HCT116 (cell line): Measurements from ENCODE around the gene KCNE1. TPM values are rescaled to one million over a fixed set of nuclear protein-coding genes. Genes with fewer than 3 reads are reported as not detected.
"Not testable (repeated sequence)": the region's sequence is repeated elsewhere in the genome, so short reads cannot be mapped to it uniquely, and the experiment has no call there.

Experiments
- ATAC-seq: fragments of 200-7000 bp; cut with Tn5 transposase; 2 replicates; pipeline ENCODE4 v1.9.1; 2020; ENCODE audit warnings: mild to moderate bottlenecking, moderate library complexity
- BruUV-seq: library from RNA; stranded (reverse); fragments of 400-500 nt; replicated peaks from 2 replicates; lab custom pipeline; 2021; lab: Mats Ljungman, UMichigan
- CTCF ChIA-PET: fragments of 300-600 bp; sonication (Branson Sonifier 250); formaldehyde crosslinking; loops from one replicate; lab custom pipeline; 2021; ENCODE audit warnings: antibody characterized with exemption; lab: Charles Lee
- POLR2A ChIA-PET: fragments of 300-600, 350-600 bp; sonication (Branson Sonifier 250); formaldehyde crosslinking; loops from one replicate; lab custom pipeline; 2021; ENCODE audit warnings: antibody characterized with exemption; lab: Charles Lee
- RAD21 ChIA-PET, 2 experiments: fragments of 300-600 bp; sonication (Branson Sonifier 250); formaldehyde crosslinking; loops; one replicate each; lab custom pipeline; 2023; ENCODE audit warnings: low total read pairs in 2 of 2; ENCODE audit not compliant: uncharacterized antibody in 2 of 2, unreplicated experiment in 2 of 2, low non-redundant PET in 1 of 2; lab: Charles Lee
- DNase-seq: peaks from one replicate; pipeline ENCODE4 v3.0.0-alpha.2; 2010; ENCODE audit warnings: low read depth, low spot score
- H2AFZ ChIP-seq: fragments of 200-600 bp; shearing (Covaris generic), sonication (generic); 2 replicates; pipeline ENCODE4 v1.6.1; 2017; ENCODE audit warnings: low read depth, mixed run types, mixed read lengths, antibody characterized with exemption, low read length; ENCODE audit not compliant: poor library complexity, severe bottlenecking
- H3K27ac ChIP-seq: 2 replicates; pipeline ENCODE4 v1.5.1; 2012; ENCODE audit warnings: low read depth, low read length
- H3K27me3 ChIP-seq: fragments of 200-600 bp; sonication (generic); 2 replicates; pipeline ENCODE4 v1.6.1; 2016; ENCODE audit warnings: mixed run types, low read length, mixed read lengths; ENCODE audit not compliant: insufficient read depth
- H3K36me3 ChIP-seq, 2 experiments: fragments of 200-500 bp in 1 of 2; fragments of 200-600 bp in 1 of 2; sonication (Bioruptor generic) in 1 of 2; sonication (generic) in 1 of 2; 2 replicates each; pipeline versions ENCODE4 v1.5.1 to v1.6.1; 2014 to 2016; ENCODE audit warnings: low read length in 2 of 2, inconsistent platforms in 1 of 2, mixed read lengths in 1 of 2, mixed run types in 1 of 2; ENCODE audit not compliant: insufficient read depth in 2 of 2, control insufficient read depth in 1 of 2
- H3K4me1 ChIP-seq, 2 experiments: fragments of 200-600 bp in 1 of 2; sonication (generic) in 1 of 2; 2 replicates each; pipeline versions ENCODE4 v1.5.1 to v1.6.1; 2012 to 2017; ENCODE audit warnings: low read length in 2 of 2, inconsistent platforms in 1 of 2, mild to moderate bottlenecking in 1 of 2, mixed read lengths in 1 of 2, mixed run types in 1 of 2, moderate library complexity in 1 of 2; ENCODE audit not compliant: insufficient read depth in 2 of 2, control insufficient read depth in 1 of 2
- H3K4me2 ChIP-seq: fragments of 200-600 bp; sonication (generic); 2 replicates; pipeline ENCODE4 v1.6.1; 2017; ENCODE audit warnings: mixed run types, low read length, mixed read lengths
- H3K4me3 ChIP-seq, 2 experiments: fragments of 200-600 bp in 1 of 2; sonication (generic) in 1 of 2; replicated peaks in 1 of 2; 2 replicates each; pipeline ENCODE4 v1.5.1; 2011 to 2016; ENCODE audit warnings: low read length in 2 of 2, control low read depth in 1 of 2, low read depth in 1 of 2, mild to moderate bottlenecking in 1 of 2, mixed read lengths in 1 of 2, mixed run types in 1 of 2
- H3K79me2 ChIP-seq: fragments of 200-600 bp; sonication (generic); 2 replicates; pipeline ENCODE4 v1.6.1; 2017; ENCODE audit warnings: mild to moderate bottlenecking, mixed run types, low read length, moderate library complexity, mixed read lengths; ENCODE audit not compliant: insufficient read depth
- H3K9ac ChIP-seq: fragments of 200-600 bp; sonication (generic); 2 replicates; pipeline ENCODE4 v1.6.1; 2016; ENCODE audit warnings: low read length, mixed read lengths
- H3K9me2 ChIP-seq: fragments of 200-600 bp; sonication (generic), shearing (Covaris generic); 2 replicates; pipeline ENCODE4 v1.6.1; 2017; ENCODE audit warnings: mixed run types, mild to moderate bottlenecking, moderate library complexity; ENCODE audit not compliant: insufficient read depth
- H3K9me3 ChIP-seq, 2 experiments: fragments of 200-500 bp in 1 of 2; fragments of 200-600 bp in 1 of 2; sonication (Bioruptor generic) in 1 of 2; sonication (generic) in 1 of 2; 2 replicates each; pipeline ENCODE4 v1.6.1; 2014 to 2017; ENCODE audit warnings: low read length in 2 of 2, mixed read lengths in 2 of 2, inconsistent platforms in 1 of 2, low read depth in 1 of 2, mild to moderate bottlenecking in 1 of 2, mixed run types in 1 of 2, moderate library complexity in 1 of 2; ENCODE audit not compliant: control insufficient read depth in 1 of 2, insufficient read depth in 1 of 2
- H4K20me1 ChIP-seq: fragments of 200-600 bp; sonication (generic), shearing (Covaris generic); 2 replicates; pipeline ENCODE4 v1.6.1; 2017; ENCODE audit warnings: mixed run types, mild to moderate bottlenecking, moderate library complexity; ENCODE audit not compliant: insufficient read depth
- ZFX ChIP-seq: fragments of 450-650 bp; IDR thresholded peaks from 2 replicates; pipeline ENCODE4 v1.6.1; 2017
- ZNF274 ChIP-seq: fragments of 200-500 bp; sonication (Bioruptor generic); IDR thresholded peaks from 2 replicates; pipeline ENCODE4 v1.6.1; 2014; ENCODE audit warnings: mild to moderate bottlenecking, low read depth, low read length, inconsistent platforms
- intact Hi-C: fragments of 100-400 bp; cut with micrococcal nuclease; formaldehyde crosslinking; loops from 2 replicates; pipeline ENCODE4 v1.10.0; 2022
- total RNA-seq: library from RNA; stranded (reverse); gene quantifications from one replicate; pipeline ENCODE4 v1.2.1, GENCODE V29; 2021; ENCODE audit not compliant: unreplicated experiment
- TF ChIP-seq, protein P1 (sequence below), 3 experiments: fragments of 200-600 bp in 1 of 3; sonication (generic) in 1 of 3; IDR thresholded peaks in 2 of 3; conservative IDR thresholded peaks in 1 of 3; 2 replicates each; pipeline ENCODE4 v1.5.1; 2012 to 2017; ENCODE audit warnings: low read depth in 2 of 3, low read length in 2 of 3, antibody characterized with exemption in 1 of 3, borderline replicate concordance in 1 of 3, control low read depth in 1 of 3, mild to moderate bottlenecking in 1 of 3, mixed read lengths in 1 of 3, mixed run types in 1 of 3, moderate library complexity in 1 of 3; ENCODE audit not compliant: insufficient read depth in 1 of 3

KCNE1 gene
- total RNA-seq, 1 experiment from 2014 or later = not detected

GRCh38 chr21:34498623-34499022 is 13.4 kb downstream of the KCNE1 start:
- DNase-seq (no peak), ATAC-seq (no peak)
- Histone ChIP-seq H4K20me1 (no peaks in the 10 kb centered on the region), H3K27me3 (no peaks in the 10 kb centered on the region), H3K27ac (no peak overlapping the region), H3K9me2 (no peaks in the 10 kb centered on the region), H3K9ac (no peak overlapping the region), H3K4me3 (no peak overlapping the region), H3K9me3 (no peaks in the 10 kb centered on the region), H3K4me1 (no peaks in the 10 kb centered on the region), H2AFZ (no peak overlapping the region), H3K4me2 (no peak overlapping the region), H3K36me3 (no peaks in the 10 kb centered on the region), H3K79me2 (no peaks in the 10 kb centered on the region)
- no peak for TF ChIP-seq ZNF274
- TF ChIP-seq ZFX = no peak
- TF ChIP-seq, protein P1, sequence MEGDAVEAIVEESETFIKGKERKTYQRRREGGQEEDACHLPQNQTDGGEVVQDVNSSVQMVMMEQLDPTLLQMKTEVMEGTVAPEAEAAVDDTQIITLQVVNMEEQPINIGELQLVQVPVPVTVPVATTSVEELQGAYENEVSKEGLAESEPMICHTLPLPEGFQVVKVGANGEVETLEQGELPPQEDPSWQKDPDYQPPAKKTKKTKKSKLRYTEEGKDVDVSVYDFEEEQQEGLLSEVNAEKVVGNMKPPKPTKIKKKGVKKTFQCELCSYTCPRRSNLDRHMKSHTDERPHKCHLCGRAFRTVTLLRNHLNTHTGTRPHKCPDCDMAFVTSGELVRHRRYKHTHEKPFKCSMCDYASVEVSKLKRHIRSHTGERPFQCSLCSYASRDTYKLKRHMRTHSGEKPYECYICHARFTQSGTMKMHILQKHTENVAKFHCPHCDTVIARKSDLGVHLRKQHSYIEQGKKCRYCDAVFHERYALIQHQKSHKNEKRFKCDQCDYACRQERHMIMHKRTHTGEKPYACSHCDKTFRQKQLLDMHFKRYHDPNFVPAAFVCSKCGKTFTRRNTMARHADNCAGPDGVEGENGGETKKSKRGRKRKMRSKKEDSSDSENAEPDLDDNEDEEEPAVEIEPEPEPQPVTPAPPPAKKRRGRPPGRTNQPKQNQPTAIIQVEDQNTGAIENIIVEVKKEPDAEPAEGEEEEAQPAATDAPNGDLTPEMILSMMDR (IDR thresholded peaks at IDR 0.05 in 2 of 3, conservative IDR thresholded peaks at IDR 0.05 in 1 of 3; ENCODE audit: borderline replicate concordance in 1 of 3, insufficient read depth in 1 of 3, low read depth in 2 of 3, low read length in 2 of 3) = no peak
- POLR2A ChIA-PET = no interaction called here
- CTCF ChIA-PET = no interaction called here
- intact Hi-C loops = no loop called here
- BruUV-seq = no TSS peak
- RAD21 ChIA-PET = no interaction called here

DNA sequence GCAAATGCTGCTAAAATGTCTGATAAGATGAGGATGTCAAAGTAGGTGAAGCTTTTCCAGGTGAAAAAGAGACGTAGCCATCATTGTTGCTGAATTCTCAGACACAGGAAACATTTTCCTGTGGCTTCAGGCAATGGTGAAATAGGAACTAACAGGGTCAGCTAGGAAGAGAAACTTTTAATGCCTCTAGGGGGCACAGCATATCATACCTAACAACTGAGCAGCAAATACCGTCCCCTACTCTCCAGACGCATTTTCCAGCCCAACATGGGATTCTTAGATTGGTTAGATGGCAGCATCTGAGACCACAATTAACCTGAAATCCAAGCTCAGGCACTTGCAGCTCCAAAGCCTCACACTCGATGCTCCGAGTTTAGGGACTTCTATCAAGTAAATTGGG is 28.2 kb downstream of the KCNE1 start:
- H3K4me1 ChIP-seq, CTCF ChIA-PET, H3K36me3 ChIP-seq, H3K4me3 ChIP-seq, H3K27ac ChIP-seq, H3K9me3 ChIP-seq, intact Hi-C loops, H3K9ac ChIP-seq, H3K9me2 ChIP-seq, H3K27me3 ChIP-seq, RAD21 ChIA-PET, H3K79me2 ChIP-seq, BruUV-seq, H3K4me2 ChIP-seq, DNase-seq, H4K20me1 ChIP-seq, H2AFZ ChIP-seq, POLR2A ChIA-PET: not testable (repeated sequence)
- ATAC-seq = peak; percentile 78

DNA sequence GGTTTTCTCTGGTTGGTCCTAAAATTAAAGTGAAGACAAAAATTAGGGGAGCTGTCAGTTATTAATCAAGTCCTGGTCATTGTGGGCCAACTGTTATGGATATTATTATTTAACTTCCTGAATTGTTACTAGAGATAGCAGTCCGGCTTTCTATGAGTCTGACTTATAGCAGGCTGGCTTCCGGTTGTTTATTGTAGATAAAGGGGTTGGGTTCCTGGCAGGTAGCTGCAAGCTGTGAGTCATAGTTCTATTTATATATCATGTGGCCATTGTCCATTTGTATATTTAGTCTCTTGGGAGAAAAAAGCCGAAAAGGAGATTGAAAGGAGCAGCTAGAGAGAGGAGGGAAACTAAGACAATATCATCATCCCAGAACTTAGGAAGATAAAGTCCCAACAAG is 28.6 kb downstream of the KCNE1 start:
- H2AFZ ChIP-seq, CTCF ChIA-PET, H3K27me3 ChIP-seq, H3K4me1 ChIP-seq, H3K4me3 ChIP-seq, H3K9me2 ChIP-seq, H3K27ac ChIP-seq, H3K4me2 ChIP-seq, H3K9me3 ChIP-seq, H3K36me3 ChIP-seq, H3K9ac ChIP-seq, BruUV-seq, DNase-seq, RAD21 ChIA-PET, H3K79me2 ChIP-seq, intact Hi-C loops, POLR2A ChIA-PET, H4K20me1 ChIP-seq: not testable (repeated sequence)
- ATAC-seq = peak; percentile 76

DNA sequence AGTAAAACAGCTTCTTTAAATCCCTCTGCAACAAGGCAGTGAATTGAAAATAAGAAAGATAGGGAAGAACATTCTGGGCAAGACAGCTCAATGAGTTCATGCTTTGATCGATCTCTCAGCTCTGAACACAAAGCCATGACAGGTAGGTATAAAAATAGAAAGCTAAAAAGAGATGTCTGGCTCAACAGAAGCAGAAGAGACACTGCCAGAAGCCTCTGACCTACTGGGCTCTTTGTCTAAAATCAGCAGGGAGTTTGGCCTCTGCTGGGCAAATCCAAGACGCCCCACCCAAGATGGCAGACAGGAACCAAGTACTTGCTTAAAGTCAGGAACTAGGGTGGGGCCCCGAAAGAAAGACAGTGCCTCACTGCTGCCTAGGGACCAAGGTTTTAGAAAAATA is 44.7 kb downstream of the KCNE1 start:
- intact Hi-C loops, CTCF ChIA-PET, H3K27ac ChIP-seq, H3K79me2 ChIP-seq, H3K9me2 ChIP-seq, ATAC-seq, H3K4me3 ChIP-seq, H3K4me2 ChIP-seq, H3K27me3 ChIP-seq, POLR2A ChIA-PET, H3K36me3 ChIP-seq, RAD21 ChIA-PET, H3K4me1 ChIP-seq, H3K9me3 ChIP-seq, H2AFZ ChIP-seq, DNase-seq, H3K9ac ChIP-seq, BruUV-seq, H4K20me1 ChIP-seq: not testable (repeated sequence)
